HG02623 (cell line): ENCODE measurements around the gene COA8.

Experiments
- ATAC-seq: cut with Tn5 transposase; IDR thresholded peaks from one replicate; pipeline ENCODE4 v1.9.1; 2021; ENCODE audit warnings: moderate library complexity; ENCODE audit not compliant: unreplicated experiment

Gene COA8, protein sequence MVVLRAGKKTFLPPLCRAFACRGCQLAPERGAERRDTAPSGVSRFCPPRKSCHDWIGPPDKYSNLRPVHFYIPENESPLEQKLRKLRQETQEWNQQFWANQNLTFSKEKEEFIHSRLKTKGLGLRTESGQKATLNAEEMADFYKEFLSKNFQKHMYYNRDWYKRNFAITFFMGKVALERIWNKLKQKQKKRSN

GRCh38 chr14:103562429-103563225 lies at the start of gene COA8, which contains the start of gene BAG5:
TSS of gene COA8 (plus strand) at chr14:103562960. CDS start at chr14:103563002, 42 bp downstream.
TSS of gene BAG5 (minus strand) at chr14:103562657. CDS start at chr14:103561164, 1,493 bp downstream.
- ATAC-seq: peak; percentile 56

DNA sequence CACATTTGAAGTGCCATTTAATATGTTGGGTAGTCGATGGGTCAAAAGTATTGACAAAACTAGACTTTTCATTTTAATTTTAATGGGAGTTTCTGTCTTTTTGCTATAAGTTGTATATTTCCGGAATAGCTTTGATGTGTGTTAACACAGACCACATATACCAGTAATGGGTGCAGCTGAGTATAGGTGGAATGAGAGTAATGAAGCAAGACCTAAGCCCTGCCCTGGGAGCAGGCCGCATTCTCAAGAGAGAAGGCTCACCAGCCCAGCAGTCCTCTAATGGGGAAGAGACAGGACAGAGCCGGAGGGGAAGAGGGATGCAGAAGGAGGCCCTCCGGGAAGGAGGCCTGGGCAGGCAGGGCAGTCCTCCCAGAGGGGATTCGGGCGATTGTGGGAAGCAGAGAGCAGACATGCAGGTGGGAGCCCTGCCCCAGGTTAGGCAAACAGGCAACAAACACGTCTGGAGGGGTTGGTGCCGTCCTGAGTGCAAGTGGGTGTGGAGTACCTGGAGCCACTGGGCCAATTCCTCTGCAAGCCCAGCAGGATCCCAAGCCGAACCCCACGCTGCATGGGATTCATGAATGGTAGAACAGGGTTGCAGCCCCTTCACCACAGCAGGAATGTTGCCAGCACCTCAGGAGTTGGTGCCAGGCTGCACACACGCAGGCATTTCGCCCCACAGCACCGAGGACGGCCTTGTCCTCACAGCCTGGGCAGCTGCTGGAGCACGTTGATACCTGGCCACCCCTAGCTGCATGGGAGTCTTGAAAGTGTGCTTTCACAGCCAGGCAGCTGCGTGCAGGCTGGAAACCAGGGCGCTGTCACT lies 48.0 kb upstream of the COA8 start:
- no peak for ATAC-seq

DNA sequence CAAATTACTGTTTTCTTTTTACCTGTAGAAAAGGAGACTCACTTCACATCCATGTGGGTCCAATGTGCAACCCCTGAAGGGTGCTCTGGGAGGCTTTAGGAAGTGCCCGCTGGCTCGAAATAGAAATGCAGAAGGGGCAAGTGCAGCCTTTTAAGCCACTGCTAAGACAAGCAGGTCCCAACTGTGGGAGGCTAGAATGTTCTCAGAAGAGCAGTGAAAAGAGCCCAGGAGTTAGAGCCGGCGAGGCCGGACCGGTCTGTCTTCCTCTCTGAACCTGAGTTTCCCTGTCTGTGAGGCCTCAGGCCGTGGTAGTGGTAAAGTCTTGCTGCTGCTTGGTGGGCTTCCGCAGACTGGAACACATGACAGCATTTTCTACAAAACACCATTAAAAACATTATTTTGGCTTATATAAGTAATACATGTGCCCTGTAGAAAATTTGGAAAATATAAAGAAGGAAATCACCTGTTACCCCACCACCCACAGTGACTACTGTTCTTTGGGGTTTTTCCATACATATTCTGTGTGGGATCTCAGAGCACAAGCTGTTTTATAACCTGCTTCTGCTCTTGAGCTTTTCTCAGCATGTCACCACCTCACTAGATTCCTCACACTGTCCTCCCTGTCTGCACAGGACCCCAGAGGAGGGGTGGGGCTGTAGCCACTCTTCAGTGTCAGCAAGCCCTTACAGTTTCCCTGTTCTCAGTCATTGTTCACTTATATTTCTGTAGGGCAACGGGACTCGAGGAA lies 46.2 kb upstream of the COA8 start:
- no peak for ATAC-seq

- no peak for ATAC-seq
Measured at GRCh38 chr14:103517174-103517566, 45.6 kb upstream of the COA8 start.

DNA sequence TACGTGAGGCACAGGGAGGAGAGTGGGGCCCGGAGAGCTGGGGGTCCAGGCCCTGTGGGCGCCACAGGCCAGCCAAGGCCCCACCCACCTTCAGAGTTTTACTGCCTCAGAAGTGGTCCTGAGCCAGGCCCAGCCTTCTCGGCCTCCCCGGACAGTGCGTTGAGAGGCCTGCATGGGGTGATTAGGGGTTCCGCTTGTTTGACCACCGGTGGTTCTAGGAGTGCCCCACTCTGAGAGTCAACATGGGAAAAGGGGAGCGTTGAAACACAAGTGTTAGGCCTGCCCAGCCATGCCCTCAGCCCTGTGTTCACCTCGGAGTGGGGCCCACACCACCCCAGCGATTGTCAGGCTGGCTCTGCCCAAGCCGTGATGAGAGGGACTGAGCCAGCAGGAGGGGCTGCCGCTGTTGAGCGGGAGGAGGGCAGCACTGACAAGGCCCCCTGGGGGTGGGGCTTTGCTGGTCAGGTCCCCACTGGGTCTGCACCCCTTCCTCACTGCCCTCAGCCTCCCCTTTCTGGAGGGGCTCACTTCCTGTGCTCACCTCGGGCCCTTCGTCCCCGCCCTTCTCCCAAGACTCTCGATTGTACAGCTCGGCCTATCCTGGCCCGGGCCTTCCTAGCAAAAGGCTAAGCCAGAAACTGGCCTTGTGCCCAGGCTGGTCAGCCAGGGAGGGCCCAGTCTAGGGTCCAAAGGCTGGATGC lies 44.9 kb upstream of the COA8 start:
- no peak for ATAC-seq

DNA sequence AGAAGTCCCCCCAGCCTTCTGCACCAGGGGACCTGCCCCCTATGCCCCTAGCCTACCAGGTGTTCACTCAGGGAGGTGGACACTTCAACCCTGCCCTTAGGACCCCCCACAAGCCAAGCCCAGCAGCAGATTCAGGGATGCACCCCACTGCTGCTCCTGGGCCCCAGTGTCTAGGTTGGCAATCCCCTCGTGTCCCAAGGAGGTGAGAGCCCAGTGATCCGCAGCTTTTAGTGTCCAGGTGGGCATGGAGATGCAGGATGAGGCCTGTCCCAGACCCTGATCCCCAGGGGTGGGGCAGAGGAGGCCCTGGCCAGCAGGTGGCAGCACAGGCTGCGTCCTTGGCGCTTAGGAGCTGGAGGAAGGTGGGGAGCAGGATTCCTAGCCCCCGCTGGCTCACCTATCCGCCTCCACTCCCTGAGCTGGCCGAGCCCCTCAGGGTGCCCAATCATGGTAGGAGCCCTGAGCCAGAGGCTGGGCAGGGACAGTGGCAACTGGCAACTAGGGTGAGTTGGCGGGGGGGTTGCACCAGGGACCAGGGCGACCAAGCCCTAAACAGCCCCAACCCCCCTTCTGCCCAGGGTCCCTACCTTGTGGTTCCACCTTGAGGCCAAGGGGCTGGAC lies 44.2 kb upstream of the COA8 start:
- ATAC-seq: no peak

- ATAC-seq: no peak
Measured at GRCh38 chr14:103519043-103519836, 43.5 kb upstream of the COA8 start.

- no peak for ATAC-seq
Measured at GRCh38 chr14:103519837-103520212, 42.9 kb upstream of the COA8 start.

GRCh38 chr14:103520269-103520656 lies 42.5 kb upstream of the COA8 start:
- ATAC-seq: no peak

DNA sequence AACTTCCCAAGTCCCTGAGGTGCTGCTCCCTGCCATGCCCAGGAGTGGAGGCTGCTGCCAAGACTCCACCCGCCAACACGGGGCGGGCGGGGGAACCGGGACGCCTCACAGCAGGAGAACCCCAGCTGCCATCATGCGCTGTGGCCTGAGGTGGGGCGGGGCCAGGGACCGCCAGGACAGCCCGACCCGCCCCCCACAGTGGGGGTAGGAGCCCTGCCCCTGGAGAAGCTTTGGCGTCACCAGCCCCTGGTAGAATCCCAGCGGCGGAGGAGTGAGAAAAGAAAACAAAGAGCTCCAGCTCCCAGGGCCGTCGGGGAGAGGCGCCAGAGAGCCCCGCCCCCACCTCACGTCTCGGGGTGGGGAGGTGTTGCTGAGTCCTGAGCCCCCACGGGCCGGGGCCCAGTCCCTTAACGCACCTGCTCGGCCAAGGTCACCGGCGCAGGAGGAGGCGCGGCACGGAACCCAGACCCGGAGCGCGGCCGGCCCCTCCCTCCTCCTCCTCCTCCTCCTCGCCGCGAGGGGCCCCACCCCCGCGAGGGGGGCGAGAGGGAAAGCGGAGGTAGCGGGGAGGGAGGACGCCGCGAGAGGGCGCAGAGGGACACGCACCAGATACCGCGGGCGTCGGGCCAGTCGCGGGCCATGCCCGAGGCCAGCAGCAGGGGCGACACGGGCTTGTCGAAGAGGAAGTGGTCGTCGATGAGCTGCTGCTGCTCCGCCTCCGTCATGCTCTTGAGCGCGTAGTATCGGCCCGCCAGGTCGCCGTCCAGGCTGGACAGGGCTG lies 41.9 kb upstream of the COA8 start:
- ATAC-seq: no peak

DNA sequence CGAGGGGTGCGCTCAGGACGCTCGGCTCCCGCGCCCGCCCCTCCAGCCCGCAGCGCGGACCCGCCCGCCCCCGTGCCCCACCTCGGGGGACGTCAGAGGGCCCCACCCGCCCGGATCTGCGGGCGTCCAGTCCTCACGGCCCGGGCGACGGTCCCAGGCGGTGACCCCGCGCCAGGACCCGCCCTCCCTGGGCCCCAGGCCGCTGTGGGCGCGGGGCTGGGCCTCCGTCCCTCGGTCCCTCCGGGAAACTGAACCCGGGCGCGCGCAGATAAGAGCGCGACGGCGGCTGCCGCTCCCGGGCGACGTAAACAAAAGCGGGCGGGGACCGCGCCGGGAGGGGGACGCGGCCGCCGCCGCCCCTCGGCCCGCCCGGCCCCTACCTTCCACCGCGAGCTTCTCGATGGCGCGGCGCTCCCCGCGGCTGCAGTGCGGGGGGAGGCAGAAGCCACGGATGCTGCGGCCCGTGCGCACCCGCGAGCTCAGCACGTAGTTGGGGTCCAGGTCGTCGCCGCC lies 41.3 kb upstream of the COA8 start:
- ATAC-seq: no peak

- no peak for ATAC-seq
Measured at GRCh38 chr14:103521951-103522563, 40.7 kb upstream of the COA8 start.

GRCh38 chr14:103522649-103523574 lies 39.8 kb upstream of the COA8 start, which contains the start of gene CKB:
TSS of gene CKB (minus strand) at chr14:103522830. CDS start at chr14:103522493, 337 bp downstream.
- ATAC-seq: no peak

- ATAC-seq: no peak
Measured at GRCh38 chr14:103523575-103523954, 39.2 kb upstream of the COA8 start.

- no peak for ATAC-seq
Measured at GRCh38 chr14:103524002-103524935, 38.5 kb upstream of the COA8 start.
